ENCODE measurements around the gene TBX21.

The TBX21 gene

GRCh38 chr17:47792457-47792856 is 59.4 kb downstream of the TBX21 start:
- Histone ChIP-seq H2AFZ (ENCODE audit: insufficient read depth, low read length, poor library complexity) (no peak overlapping the region), H4K8ac (ENCODE audit: low read depth, low read length) (no peak overlapping the region), H4K91ac (ENCODE audit: low read depth, low read length) (no peak overlapping the region), H3K4me3 (ENCODE audit: low read depth, low read length) (no peak overlapping the region), H2AK5ac (ENCODE audit: low read length) (no peak overlapping the region), H3K9me3 (ENCODE audit: insufficient read depth, low read depth, low read length) (no peaks in the 10 kb centered on the region), H3K79me2 (ENCODE audit: control insufficient read depth, insufficient read depth, low read length, poor library complexity) (no peaks in the 10 kb centered on the region), H3K4ac (ENCODE audit: low read depth, low read length) (no peak overlapping the region), H2BK120ac (ENCODE audit: insufficient read depth, low read length, poor library complexity) (no peak overlapping the region), H4K12ac (ENCODE audit: low read depth, low read length) (no peak overlapping the region), H3K79me1 (ENCODE audit: low read length) (no peaks in the 10 kb centered on the region), H3K27me3 (ENCODE audit: insufficient read depth, low read length) (peaks cover 17% of the 10 kb centered on the region), H2BK12ac (ENCODE audit: low read length) (no peak overlapping the region), H3K27ac (ENCODE audit: low read depth, low read length) (no peak overlapping the region), H3K18ac (ENCODE audit: low read length) (no peak overlapping the region), H3K23ac (ENCODE audit: low read length) (no peak overlapping the region), H3K9ac (ENCODE audit: low read length) (no peak overlapping the region), H3K14ac (ENCODE audit: low read length) (no peak overlapping the region), H2BK5ac (ENCODE audit: low read depth, low read length, poor library complexity) (no peak overlapping the region), H3K4me2 (ENCODE audit: low read length) (no peak overlapping the region), H3K36me3 (ENCODE audit: control insufficient read depth in 1 of 2, insufficient read depth in 2 of 2, low read length in 2 of 2) (no peaks in the 10 kb centered on the region), H3K4me1 (ENCODE audit: control insufficient read depth in 1 of 2, insufficient read depth in 2 of 2, low read length in 2 of 2) (peaks cover 2 to 5% of the 10 kb centered on the region in 2 experiments)
- whole genome bisulfite sequencing (ENCODE audit: extremely low coverage, insufficient coverage, insufficient read length), result no CpG with 5 or more reads among the region's 1 CpG
- DNase-seq, result no peak

- Histone ChIP-seq H3K27me3 (ENCODE audit: insufficient read depth, low read length) (peaks cover 17% of the 10 kb centered on the region), H3K36me3 (ENCODE audit: control insufficient read depth in 1 of 2, insufficient read depth in 2 of 2, low read length in 2 of 2) (no peaks in the 10 kb centered on the region), H2BK12ac (ENCODE audit: low read length) (no peak overlapping the region), H3K79me1 (ENCODE audit: low read length) (no peaks in the 10 kb centered on the region), H3K14ac (ENCODE audit: low read length) (no peak overlapping the region), H3K4ac (ENCODE audit: low read depth, low read length) (no peak overlapping the region), H3K4me2 (ENCODE audit: low read length) (no peak overlapping the region), H4K8ac (ENCODE audit: low read depth, low read length) (no peak overlapping the region), H3K4me3 (ENCODE audit: low read depth, low read length) (no peak overlapping the region), H3K9me3 (ENCODE audit: insufficient read depth, low read depth, low read length) (no peaks in the 10 kb centered on the region), H3K27ac (ENCODE audit: low read depth, low read length) (no peak overlapping the region), H3K18ac (ENCODE audit: low read length) (no peak overlapping the region), H3K23ac (ENCODE audit: low read length) (no peak overlapping the region), H3K79me2 (ENCODE audit: control insufficient read depth, insufficient read depth, low read length, poor library complexity) (no peaks in the 10 kb centered on the region), H2AK5ac (ENCODE audit: low read length) (no peak overlapping the region), H2BK120ac (ENCODE audit: insufficient read depth, low read length, poor library complexity) (no peak overlapping the region), H3K4me1 (ENCODE audit: control insufficient read depth in 1 of 2, insufficient read depth in 2 of 2, low read length in 2 of 2) (peaks cover 2 to 5% of the 10 kb centered on the region in 2 experiments), H2AFZ (ENCODE audit: insufficient read depth, low read length, poor library complexity) (no peak overlapping the region), H3K9ac (ENCODE audit: low read length) (no peak overlapping the region), H4K12ac (ENCODE audit: low read depth, low read length) (no peak overlapping the region), H2BK5ac (ENCODE audit: low read depth, low read length, poor library complexity) (no peak overlapping the region), H4K91ac (ENCODE audit: low read depth, low read length) (no peak overlapping the region)
- WGBS (ENCODE audit: extremely low coverage, insufficient coverage, insufficient read length), result no CpG with 5 or more reads among the region's 6 CpGs
- no peak for DNase-seq
Observed at GRCh38 chr17:47792979-47793378, 59.9 kb downstream of the TBX21 start.

Data from trophoblast cell (in vitro differentiated cells and primary cell).